ENCODE data around the gene FKBP7.
"Not testable (repeated sequence)": the region's sequence is repeated elsewhere in the genome, so short reads cannot be mapped to it uniquely, and the experiment has no call there.

Gene FKBP7, protein sequence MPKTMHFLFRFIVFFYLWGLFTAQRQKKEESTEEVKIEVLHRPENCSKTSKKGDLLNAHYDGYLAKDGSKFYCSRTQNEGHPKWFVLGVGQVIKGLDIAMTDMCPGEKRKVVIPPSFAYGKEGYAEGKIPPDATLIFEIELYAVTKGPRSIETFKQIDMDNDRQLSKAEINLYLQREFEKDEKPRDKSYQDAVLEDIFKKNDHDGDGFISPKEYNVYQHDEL

DNA sequence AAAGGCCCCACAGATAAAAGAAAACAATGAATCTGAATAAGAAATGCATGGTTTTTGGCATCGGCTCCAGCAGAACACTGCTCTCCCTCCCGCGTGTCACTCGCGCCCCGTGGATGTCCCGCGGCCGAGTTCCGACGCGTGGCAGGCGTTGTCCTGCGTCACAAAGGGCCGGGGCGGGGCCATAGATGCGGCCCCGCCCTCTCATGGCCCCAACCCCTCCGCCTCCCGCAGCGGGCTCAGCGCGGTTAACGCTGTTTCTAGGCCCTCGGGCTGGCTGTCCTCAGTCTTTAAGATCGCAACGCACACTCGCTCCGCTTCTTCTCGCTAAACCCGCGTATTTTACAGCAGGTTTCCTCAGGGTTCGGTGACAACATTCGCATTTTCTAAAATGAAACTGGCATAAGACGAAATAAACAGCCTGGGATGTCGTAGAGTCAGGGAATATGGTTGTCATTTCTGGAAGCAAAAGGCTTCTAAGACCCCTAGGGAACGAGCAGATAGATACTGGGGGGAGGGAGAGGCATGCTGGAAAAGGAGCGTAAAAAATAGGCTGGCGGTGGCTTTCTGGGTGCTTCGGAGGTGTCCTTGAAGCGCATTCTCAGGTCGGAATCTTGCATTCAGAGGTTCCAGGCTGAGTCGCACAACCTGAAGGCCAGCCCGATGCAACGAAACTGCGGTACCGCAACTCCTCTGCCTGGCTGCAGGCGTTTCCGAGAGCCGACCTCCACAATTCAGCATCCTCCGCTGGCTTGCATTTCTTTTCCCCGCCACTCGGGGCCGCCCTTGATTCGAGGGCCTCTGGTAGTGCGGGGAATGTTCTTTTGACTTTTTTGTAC is at the start of gene FKBP7:
FKBP7 (minus strand) TSS at position 162 of the 836 bp plus-strand sequence; CDS start at position 61, 101 bp downstream.
- peak; percentile 55 for FAIRE-seq
- DNase-seq (ENCODE audit: low spot score): peak; percentile 75

DNA sequence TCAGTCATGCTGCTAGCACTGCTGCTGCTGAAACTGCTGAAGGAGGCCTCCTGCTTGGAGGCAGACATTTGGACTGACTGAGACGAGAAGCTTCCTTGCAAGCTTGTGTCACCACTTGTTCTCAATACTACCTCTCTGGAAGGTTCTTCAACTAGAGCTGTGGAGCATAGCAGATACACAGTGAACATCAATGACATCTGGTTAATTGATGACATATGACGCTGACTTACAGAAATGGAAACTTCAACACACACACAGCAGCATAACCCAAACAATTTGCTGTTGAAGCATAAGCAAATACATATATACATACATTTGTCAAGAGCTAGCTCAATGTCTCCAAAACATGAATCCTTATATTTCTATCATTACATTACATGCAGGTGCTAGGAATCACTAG is 49.2 kb upstream of the FKBP7 start:
- FAIRE-seq (no peak), DNase-seq (ENCODE audit: low spot score) (no peak)

DNA sequence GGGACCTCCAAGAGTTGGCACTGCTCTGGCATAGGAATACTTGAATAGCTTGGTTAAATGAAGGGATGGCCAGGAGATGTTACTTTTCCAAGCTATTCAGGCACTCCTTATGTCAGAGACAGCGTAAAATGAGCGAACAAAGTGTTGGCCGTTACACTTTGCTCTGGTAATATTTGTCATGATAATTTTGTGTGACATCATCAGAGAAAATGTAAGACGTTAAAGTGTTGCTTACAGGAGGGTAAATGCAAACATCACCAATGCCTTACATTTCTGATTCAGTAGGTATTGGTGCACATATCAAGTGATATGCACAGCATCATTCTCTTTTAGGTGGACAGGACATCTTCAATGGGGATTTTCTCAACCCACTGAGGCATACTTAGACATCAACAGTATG is 47.9 kb upstream of the FKBP7 start:
- FAIRE-seq (no peak), DNase-seq (ENCODE audit: low spot score) (no peak)

DNA sequence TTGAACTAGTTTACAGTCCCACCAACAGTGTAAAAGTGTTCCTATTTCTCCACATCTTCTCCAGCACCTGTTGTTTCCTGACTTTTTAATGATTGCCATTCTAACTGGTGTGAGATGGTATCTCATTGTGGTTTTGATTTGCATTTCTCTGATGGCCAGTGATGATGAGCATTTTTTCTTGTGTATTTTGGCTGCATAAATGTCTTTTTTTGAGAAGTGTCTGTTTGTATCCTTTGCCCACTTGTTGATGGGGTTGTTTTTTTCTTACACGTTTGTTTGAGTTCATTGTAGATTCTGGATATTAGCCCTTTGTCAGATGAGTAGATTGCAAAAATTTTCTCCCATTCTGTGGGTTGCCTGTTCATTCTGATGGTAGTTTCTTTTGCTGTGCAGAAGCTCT is 47.1 kb upstream of the FKBP7 start:
- not testable (repeated sequence) for DNase-seq (ENCODE audit: low spot score); FAIRE-seq

DNA sequence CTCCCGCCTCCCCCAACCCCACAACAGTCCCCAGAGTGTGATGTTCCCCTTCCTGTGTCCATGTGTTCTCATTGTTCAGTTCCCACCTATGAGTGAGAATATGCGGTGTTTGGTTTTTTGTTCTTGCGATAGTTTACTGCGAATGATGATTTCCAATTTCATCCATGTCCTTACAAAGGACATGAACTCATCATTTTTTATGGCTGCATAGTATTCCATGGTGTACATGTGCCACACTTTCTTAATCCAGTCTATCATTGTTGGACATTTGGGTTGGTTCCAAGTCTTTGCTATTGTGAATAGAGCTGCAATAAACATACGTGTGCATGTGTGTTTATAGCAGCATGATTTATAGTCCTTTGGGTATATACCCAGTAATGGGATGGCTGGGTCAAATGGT is 46.6 kb upstream of the FKBP7 start:
- DNase-seq (ENCODE audit: low spot score); FAIRE-seq: not testable (repeated sequence)

DNA sequence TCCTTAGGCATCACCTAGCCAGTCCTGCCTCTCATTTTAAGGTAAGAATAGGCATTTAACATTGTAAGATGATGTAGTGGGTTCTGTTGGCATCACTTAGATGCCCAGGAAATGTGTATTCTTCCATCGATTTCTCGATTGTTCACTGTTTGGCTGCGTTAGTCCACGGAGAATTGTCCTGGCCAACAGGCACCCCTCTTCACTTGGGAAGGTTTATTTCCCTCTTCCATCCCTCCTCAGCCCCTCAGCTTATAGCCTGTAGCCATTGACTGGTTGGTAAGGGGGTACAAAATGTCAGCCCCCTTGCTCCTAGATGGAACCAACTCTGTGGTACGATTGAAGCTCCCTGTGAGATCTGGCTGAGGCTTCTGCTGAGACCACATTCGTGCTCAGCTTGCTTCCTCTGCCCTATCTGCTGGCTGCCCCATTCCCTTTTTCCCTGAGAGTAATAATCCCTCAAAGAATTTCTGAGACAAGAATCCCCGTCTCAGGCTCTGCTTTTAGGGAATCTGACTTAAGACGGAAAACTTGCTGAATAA is 45.3 kb upstream of the FKBP7 start:
- no peak for FAIRE-seq
- no peak for DNase-seq (ENCODE audit: low spot score)

DNA sequence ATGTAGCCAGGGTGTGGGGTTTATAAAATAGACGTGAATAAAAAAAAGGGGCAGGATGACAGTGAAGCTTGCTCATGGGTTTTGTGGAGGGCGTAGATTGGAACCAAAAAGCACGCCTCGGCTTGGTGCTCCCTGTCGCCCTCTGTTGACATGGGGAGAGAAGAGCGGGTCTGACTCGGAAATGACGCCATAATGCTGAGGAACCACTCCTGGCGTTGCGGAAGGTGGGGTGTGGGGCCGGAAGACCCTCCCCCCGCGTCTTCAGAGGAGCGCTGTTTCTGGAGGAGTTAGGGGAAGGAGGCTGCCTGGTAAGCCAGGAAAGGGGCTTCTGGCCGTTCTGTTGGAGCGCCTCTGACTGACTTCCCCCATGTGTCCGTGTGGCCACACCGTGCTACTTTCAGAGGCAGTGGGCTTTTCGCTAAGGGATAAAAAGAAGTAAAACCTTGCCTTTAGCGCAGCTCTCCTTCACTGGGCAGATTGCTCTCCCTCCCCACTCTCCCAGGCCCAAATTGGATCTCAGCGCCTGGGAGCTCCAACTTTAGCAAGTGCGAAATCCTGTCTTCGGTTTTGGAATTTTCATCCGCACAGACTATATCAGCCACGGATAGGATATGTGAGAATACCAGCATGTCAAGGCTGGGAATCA is 44.7 kb upstream of the FKBP7 start:
- no peak for DNase-seq (ENCODE audit: low spot score)
- no peak for FAIRE-seq

DNA sequence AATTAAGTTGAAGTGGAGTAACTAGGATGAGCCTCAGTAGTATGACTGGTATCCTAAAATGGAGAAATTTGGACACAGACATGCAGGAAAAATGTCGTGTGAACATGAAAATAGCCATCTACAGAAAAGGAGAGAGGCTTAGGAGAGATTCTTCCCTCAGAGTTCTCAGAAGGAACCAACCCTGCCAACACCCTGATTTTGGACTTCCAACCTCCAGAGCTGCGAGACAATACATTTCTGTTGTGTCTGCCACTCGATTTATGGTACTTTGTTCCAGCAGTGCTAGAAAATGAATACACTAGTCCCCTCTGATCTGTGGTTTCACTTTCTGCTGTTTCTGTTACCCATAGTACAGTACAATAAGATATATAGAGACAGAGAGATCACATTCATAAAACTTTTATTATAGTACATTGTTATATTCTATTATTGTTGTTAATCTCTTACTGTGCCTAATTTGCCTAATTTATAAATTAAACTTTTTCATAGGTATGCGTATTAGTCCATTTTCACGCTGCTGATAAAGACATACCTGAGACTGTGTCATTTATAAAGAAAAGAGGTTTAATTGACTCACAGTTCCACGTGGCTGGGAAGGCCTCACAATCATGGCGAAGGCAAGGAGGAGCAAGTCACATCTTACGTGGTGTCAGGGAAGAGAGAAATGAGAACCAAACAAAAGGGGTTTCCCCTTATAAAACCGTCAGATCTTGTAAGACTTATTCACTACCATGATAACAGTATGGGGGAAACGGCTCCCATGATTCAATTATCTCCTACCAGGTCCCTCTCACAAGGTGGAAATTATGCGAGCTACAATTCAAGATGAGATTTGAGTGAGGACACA is 43.1 kb upstream of the FKBP7 start:
- DNase-seq (ENCODE audit: low spot score) (no peak), FAIRE-seq (no peak)

DNA sequence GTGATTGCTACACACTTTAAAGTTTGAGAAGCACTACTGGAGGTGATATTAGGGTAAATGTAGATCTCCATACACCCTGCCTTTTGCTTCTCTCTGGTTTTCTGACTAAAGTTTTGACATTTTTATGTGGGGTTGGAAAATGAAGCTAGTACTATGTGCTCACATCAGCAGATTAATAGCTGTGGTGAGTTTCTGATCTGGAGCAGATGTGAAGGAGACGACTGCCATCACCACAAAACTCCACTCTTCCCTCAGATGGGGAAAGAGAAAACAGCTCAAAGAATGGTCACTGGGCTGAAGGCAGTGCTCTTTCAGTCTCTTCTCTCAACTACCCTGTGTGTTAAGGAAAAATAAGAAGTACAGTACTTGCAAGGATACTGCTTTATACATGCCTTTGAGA is 39.1 kb upstream of the FKBP7 start:
- DNase-seq (ENCODE audit: low spot score): no peak
- no peak for FAIRE-seq

DNA sequence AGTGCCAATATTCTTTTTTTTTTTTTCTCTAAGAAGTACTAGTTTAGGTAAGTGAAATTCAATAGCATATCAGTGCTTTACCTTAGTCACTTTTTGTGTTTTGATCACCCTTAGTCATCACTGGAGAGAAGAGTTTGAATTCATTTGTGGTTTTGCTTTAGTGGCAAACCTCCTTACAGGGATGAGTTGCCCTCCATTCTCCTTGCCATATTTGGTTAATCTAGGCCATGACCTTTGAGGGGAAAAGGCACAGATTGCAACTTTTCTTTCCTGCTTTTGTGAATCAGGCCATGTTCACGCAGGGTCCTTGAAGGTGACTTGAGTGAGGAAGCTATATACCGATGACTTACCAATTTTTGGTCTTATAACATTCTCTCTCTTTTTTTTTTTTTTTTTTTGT is 36.3 kb upstream of the FKBP7 start:
- FAIRE-seq (peak; percentile 99), DNase-seq (ENCODE audit: low spot score) (peak; percentile 97)

DNA sequence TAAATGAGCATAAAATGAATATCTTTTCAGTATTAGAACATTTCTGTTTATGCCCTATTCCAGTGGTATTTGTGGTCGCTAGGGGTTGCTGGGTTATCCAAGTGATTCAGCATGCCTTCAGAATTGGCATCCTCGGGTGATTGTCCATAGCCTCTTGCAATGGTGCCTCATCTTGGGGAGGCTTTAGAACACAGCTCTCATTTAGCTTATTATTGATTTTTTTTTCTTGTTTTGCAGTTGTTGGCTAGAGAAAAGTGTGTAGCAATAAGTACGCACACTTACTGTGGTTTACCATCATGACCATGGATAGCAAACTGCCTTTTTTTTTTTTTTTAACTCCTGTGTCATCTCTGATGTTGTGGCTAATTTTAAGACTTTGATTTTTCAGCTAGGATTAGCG is 35.5 kb upstream of the FKBP7 start:
- FAIRE-seq (peak; percentile 82), DNase-seq (ENCODE audit: low spot score) (peak; percentile 76)

DNA sequence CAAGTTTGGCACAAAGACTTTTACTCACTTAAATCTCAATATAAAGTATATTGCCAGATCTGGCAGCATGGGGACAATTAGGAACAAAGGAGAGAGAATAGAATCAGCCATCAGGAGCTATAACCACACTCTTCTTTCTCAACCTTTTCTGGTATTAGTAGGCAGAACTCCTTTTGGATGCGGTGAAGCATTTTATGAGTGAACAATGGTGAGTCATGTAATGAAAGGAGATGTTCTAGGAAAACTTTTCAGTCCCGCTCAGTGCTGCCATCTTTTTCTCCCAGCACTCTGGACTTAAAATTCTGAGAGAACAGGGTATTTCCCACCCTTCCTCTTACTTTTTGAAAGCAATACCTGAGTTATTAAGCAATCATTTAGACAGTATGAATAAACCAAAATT is 34.1 kb upstream of the FKBP7 start:
- DNase-seq (ENCODE audit: low spot score) (peak; percentile 78), FAIRE-seq (peak; percentile 93)

DNA sequence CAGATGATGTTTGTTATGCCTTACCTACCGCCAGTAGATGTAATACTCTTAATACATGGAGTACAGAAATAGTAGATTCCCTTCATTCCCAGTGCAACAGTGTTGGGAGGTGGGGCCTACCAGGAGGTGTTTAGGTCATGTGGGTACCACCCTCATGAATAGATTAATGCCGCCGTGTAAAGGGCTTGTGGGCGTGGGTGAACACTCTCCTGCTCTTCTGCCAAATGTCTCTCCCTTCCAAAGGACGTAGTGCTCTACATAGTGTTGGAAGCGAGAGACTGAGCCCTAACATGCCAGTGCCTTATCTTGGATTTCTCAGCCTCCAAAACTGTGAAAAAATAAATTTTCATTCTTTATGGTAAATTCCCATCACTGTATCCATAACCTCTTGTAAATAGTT is 32.0 kb upstream of the FKBP7 start:
- DNase-seq (ENCODE audit: low spot score) (no peak), FAIRE-seq (no peak)

DNA sequence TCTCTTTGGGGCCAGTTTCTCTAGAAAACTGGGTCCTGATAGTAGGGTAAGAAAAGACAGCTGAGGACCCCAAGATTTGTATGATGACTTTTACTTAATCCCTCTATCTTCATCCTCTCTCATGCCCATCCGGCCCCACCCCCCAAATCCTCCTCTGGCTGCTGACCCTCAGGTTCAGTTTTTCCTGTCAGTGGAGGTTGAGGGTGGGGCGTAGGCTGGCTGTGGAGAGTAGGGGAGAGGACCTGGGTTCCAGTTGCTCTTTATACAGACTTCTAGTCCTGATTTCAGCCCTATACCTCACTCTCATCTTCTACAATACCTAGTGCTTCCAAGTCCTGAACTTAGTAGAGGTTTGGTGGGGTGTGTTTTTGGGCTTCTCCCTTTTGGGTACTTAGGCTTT is 30.2 kb upstream of the FKBP7 start:
- FAIRE-seq: no peak
- no peak for DNase-seq (ENCODE audit: low spot score)

DNA sequence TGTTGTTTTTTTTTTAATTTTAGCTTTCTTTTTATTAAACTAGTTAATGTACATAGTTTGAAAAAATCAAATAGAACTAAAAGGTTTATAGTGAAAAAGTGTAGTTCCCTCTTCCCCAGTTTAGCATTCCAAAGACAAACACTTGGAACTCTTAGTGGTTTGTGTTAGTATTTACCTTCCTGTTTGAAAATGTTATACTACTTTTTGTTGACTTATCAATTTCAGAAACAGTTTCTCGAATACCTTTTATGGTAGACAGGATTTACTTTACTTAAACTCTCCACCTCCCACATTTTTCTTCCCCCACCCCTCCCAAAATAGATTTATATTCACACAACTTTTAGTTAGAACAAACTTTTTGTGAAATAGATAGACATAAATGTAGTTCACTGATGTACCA is 28.5 kb upstream of the FKBP7 start:
- DNase-seq (ENCODE audit: low spot score) (no peak), FAIRE-seq (no peak)

DNA sequence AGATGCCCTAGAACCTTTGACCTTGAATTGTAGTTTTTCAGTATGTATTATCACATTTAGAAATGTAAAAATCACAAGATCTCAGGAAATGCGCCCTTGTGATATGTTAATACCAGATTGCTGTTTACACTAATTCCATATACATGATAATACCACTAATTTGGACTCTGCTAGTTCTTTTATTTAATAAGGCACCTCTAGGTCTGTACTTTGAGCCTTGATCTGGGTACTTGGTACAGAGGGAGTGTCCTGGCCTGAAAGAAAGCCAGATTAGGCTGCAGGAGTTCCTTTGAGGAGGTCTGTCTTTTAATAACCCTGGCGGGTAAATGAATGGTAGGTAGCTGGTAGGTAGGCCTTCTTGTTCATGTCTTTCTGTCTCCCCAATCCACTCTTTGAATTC is 28.1 kb upstream of the FKBP7 start:
- FAIRE-seq: no peak
- no peak for DNase-seq (ENCODE audit: low spot score)

DNA sequence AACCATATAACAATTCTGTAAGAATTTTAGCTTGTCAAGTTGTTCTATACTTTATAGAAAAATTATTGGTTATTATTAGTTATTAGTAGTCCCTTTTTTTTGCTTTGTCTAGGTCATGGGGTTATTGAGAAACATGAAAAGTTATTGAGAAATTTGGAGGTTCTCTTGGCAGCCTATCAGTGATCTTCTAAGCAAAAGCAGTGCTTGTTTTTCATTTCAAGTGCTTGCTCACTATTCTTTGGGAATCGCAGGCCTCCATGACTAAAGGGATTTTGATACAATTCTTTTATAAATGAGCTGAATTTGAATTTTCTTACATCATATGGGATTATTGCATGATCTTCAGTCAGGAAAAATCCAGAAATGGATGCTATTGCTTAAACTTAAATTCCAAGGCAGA is 27.7 kb upstream of the FKBP7 start:
- FAIRE-seq (no peak), DNase-seq (ENCODE audit: low spot score) (no peak)

DNA sequence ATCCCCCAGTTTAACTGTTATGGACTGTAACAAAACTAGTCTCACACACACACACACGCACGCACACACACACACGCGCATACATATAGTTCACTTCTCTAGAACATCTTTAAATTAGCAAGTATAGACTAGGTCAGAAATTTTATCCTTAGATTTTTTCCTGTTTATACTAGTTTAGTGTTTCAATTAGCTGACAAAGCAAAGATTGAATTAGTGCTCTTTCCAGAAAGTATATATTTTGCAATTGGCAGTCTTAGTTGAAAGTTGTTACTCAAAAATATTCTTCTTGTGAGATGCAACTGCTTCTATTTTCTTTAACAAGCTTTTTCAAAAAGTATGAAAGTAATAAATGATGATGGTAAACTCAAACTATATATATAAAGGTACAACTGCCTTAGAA is 24.4 kb upstream of the FKBP7 start:
- DNase-seq (ENCODE audit: low spot score) (no peak), FAIRE-seq (no peak)

DNA sequence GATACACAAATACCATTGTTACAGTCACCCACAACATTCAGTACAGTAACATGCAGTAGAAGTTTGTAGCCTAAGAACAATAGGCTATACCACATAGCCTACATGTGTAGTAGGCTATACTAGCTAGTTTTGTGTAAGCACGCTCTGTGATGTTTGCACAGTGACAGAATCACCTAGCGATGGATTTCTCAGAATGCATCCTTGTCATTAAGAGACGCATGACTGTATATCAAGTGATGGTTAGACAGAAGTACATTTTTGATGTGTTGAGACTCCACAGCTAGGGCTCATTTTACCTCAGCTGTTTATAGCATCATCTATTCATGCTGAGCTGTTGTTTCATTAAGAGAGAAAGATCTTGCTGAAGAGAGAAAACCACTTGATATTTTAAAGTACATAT is 21.2 kb upstream of the FKBP7 start:
- FAIRE-seq (no peak), DNase-seq (ENCODE audit: low spot score) (no peak)

DNA sequence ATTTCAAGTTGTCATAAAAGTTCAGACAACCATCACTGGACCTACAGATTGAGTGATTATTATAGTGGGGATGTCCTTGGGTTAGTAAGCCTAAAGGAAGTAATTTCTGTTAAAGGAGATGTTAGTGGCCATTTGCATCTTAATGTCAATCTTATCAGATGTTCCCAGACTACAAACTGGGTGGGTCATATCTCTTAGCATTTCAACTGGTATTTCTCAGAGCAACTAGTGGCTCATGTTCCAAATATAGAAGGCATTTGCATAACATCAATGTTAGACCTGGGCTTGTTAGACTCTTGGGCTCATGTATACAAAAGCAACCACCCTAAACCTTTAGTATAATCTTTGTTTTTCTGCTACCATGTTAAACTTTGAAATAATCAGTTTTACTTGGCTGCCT is 19.7 kb upstream of the FKBP7 start:
- DNase-seq (ENCODE audit: low spot score): no peak
- FAIRE-seq: no peak

DNA sequence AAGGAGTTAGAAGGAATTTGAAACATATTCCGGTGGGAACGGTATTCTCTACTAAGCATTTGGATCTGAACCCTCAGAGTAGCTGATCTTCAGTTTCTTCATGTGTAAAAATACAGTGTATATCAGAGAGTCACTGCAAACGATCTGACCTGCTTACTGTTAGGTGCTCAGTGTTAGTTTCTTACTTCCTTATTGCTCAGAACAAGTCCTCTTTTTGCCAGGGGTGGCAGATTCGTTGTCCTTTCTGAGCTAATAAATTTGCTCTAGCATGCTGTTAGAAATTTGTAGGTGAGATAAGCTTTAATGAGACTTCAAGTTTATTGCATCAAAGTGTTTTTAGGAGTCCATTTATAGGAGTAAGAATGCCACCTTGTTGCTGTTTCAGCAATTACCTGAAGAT is 17.6 kb upstream of the FKBP7 start:
- no peak for FAIRE-seq
- DNase-seq (ENCODE audit: low spot score): no peak
